DND-41 (cell line): ENCODE data around the gene EPS15.

Source experiments
- EZH2 ChIP-seq: IDR thresholded peaks from 3 replicates; pipeline ENCODE4 v1.6.1; 2012; ENCODE audit warnings: borderline replicate concordance, low read depth, mild to moderate bottlenecking, moderate library complexity, low read length, inconsistent platforms; ENCODE audit not compliant: severe bottlenecking
- TF ChIP-seq, protein P1 (sequence below): IDR thresholded peaks from 2 replicates; pipeline ENCODE4 v1.5.1; 2012; ENCODE audit warnings: borderline replicate concordance, low read length, moderate library complexity, mild to moderate bottlenecking; ENCODE audit not compliant: poor library complexity, severe bottlenecking; ENCODE audit errors: extremely low read depth

DNA sequence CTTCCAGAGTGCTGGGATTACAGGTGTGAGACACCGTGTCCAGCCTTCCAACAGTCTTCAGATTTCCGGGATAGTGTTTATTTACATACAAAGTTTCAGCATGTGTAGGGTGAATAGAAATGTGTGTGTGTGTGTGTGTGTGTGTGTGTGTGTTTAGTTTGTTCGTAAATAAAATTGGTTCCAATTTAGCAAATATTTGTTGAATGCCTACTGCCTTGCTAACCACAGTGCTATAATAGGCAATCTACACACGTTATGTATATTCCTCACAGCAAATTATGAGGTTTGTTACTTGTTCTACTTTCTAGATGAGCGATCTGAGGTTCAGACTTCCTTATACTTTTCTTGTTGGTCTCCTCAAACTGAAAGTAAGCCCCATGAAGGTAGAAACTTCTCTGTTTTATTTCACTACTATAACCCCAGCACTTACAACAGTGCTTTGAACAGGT is 32.8 kb upstream of the EPS15 start:
- no peak for TF ChIP-seq EZH2
- TF ChIP-seq, protein P1, sequence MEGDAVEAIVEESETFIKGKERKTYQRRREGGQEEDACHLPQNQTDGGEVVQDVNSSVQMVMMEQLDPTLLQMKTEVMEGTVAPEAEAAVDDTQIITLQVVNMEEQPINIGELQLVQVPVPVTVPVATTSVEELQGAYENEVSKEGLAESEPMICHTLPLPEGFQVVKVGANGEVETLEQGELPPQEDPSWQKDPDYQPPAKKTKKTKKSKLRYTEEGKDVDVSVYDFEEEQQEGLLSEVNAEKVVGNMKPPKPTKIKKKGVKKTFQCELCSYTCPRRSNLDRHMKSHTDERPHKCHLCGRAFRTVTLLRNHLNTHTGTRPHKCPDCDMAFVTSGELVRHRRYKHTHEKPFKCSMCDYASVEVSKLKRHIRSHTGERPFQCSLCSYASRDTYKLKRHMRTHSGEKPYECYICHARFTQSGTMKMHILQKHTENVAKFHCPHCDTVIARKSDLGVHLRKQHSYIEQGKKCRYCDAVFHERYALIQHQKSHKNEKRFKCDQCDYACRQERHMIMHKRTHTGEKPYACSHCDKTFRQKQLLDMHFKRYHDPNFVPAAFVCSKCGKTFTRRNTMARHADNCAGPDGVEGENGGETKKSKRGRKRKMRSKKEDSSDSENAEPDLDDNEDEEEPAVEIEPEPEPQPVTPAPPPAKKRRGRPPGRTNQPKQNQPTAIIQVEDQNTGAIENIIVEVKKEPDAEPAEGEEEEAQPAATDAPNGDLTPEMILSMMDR, result no peak
